AG20443 (cell line): ENCODE measurements around the gene CD82.

Experiments
- DNase-seq: peaks from one replicate; pipeline ENCODE4 v3.0.0; 2012; ENCODE audit warnings: low spot score, mixed read lengths

CD82 gene, protein sequence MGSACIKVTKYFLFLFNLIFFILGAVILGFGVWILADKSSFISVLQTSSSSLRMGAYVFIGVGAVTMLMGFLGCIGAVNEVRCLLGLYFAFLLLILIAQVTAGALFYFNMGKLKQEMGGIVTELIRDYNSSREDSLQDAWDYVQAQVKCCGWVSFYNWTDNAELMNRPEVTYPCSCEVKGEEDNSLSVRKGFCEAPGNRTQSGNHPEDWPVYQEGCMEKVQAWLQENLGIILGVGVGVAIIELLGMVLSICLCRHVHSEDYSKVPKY

DNA sequence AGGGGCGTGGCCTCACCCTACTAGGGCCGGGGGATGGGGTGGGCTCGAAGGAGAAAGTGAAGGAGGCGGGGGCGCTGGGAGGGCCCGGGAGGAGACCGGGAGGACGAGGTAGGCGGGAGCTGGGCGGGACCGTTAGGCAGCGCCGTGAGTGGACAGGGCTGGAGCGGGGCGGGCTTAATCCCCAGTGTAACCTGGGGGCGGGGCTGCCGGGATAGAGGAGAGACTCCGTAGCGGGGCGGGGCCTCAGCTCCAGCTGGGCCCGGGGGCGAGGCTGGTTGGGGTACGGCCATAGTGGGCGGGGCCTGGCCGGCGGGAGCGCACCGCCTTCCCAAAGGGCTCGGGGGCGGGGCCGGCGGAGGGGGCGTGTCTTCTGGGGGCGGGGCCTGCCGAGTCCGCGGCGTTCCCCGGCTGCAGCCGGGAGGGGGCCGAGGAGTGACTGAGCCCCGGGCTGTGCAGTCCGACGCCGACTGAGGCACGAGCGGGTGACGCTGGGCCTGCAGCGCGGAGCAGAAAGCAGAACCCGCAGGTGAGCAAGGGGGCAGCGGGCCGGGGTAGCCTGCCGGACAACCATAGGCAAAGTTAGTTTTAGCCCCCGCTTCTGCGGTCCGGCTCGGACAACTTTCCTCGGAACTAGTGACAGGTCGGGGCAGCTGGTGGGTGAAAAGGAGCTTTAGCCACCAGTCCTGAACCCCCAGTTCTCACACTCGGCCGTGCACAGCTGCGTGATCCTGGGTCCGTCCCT is at the start of gene CD82:
Gene CD82 (plus strand): TSS at position 453 of the 742 bp plus-strand sequence. CDS start 29,000 bp downstream, outside the sequence.
- peak; percentile 99 for DNase-seq

DNA sequence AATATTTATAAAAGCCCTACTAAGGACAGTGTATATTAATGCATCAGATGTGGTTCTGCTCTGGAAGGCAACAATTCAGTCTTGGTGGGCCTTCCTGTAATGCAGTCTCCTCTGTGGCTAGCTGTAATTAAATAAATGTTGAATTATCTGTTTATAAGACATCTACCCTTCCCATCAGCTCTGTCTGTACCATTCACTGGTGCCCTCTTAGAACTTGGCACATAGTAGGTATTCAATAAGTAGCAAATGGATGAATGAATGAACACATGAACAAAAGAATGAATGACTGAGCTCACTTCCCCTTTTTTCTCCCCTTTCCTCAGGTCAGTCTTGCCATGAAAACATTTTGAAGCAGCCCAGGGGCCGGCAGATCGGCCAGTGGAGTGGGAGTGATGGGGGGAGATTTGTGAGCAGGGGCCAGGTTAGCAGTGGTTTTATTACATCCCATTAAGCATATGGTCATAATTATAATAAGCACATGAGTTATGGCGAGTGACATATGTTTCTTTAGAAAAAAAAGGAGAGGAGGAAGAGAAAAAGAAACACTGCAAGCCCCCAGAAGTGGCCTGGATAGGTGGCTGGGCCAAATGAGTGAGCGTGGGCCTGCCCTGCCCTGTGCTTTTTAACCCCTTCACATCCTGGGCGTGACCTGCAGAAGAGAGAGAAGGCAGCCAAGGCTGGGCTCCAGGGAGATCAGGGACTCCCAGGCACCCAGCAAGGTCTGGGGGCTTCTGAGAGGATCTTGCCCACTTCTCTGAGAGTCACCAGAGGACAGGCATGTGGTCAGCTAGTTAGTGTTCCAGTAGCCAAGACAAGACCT is 48.6 kb upstream of the CD82 start:
- no peak for DNase-seq

DNA sequence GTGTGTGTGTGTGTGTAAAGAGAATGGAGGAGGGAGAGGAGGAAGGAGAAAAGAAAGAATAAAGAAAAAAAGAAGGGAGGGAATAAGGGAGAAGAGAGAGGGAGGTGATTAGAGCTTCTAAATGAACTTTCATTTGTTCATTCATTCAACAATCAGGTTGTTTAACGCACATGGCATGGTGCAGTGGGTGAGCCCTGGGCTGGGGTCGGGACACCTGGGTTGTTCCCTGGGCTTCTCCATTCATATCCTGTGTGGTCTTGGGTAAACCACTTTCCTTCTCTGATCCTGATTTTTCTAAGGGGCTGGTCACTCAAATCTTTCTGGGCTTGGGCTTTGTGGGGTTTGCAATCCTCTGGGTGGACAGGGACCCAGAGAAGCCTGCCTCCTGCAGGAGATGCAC is 47.9 kb upstream of the CD82 start:
- DNase-seq, result no peak

DNA sequence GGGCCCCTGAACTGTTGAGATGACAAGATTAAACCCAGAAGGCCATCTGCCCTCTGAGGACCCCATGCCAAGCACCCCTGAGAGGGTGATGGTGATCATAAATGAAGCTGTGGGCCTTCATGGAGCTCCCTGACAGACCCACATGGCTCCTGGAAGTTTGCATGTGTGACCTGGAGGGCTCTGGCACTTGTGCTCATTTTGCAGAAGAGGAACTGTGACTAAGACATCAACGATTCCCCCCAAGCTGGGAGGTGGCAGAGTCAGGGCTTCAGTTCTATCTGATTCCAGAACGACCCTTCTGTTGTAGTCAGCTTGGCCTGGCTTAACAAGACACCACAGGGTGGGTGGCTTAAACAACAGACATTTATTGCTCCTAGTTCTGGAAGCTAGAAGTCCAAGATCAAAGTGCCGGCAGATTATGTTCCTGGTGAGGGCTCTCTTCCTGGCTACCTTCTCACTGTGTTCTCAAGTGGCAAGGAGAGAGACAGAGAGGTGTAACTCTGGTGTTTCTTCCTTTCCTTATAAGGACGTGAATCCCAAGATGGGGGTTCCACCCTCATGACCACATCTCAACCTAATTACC is 46.4 kb upstream of the CD82 start:
- DNase-seq, result no peak

DNA sequence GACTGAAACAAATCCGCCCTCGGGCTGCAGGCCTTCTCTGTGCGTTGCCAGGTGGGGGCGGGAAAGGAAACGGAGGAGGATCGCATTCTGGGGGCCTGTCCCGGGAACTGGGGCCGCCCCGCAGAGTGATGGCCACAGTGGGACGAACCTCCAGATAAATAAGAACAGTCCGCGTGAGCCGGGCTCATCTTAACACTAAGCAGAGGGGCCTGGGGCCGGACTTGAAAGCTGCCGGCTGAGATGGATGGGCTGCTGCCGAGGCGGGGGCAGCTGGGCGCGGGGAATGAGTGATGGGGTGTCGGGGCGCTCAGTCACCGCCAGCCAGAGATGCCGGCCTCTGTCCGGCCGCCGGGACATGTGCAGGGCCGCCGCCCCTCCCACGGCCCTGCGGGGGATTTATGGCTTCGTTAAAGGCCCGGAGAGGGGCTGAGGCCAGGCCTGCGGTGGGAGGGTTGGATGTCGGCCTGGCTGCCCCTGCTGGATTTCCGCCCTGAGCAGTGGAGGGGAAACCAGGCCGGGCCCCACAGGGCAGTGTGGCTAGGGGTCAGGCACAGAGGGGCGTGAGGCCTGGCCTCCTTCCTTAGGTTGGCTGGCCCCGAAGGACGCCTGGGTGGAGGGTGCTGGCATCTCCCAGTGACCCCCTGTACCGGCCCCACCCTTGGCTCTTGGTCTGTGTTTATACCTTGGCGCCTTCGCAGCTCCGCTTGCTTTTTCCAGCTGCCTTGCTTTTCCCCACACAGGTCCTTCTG is 45.3 kb upstream of the CD82 start:
- DNase-seq, result no peak

DNA sequence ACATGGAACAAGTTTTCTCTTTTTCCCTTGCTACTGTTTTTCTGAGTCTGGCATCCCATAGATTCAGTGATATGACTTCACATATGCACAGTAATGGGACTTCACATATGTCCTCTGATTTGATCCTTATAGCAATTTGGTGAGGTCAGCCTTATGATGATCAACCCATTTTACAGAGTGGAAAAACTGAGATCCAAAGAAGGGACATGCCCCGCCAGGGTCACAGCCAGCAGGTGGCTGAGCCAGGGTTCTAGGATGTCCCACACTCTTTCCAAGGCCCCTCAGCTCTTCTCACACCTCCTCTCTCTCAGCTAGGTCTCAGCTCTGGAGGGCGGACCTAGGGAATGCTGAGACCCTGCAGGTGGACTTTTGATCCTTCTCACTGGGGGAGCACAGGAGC is 44.3 kb upstream of the CD82 start:
- no peak for DNase-seq

DNA sequence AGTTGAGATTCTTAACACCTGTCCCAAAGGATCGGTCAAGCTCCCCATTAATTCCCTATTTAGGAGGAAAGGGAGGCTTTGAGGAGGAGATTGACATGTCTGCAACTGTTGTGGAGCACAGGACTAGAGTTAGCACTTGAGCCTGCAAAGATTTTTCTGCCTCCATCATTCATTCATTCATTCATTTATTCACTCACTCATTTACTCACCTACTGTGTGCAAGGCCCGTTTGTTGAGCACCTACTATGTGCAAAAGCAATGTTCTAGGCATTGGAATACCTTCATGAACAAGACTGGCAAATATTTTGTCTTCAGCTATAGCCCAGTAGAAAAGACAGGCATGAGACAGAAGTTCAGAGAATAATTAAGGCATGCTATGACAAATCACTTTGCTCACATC is 43.2 kb upstream of the CD82 start:
- DNase-seq, result no peak

DNA sequence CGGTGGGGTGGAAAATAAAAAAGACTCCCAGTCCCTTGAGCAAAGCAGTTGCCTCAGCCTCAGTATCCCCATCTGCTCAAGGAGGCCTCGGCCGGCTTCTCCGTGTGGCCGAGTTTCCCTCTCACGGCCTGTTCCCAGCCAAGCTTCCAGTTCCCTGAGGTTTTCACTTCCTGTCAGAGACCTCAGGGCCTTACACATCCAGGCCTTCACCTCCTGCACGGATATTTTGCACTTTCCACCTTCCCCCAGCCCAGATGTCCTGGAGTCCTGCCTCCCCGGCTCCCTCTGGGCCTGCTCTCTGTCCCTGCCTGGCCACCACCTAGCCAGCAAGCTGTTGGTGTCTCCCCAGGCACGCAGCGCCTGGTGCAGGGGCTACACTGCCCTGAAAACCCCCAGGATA is 41.1 kb upstream of the CD82 start:
- no peak for DNase-seq

DNA sequence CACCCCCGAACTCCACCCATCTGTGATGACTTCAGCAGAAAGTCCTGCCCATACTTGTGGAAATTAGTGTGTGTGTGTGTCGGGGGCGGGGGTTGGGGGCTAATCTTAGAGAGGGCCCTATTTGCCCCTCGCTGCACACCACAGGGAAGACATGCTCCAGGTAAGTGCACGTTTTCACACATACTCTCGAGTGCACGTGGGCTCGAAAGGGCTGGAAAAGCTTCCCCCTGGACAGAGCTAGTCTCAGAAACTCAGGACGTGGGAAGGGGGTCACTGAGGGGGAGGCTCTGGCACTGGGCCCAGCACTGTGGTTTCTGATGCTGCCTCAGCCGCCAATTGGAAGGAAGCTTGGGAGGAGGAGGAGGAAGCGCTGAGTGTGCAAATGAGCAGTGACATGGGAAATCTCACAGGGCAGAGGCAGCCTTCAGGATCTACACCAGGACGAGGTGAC is 40.7 kb upstream of the CD82 start:
- DNase-seq, result no peak

DNA sequence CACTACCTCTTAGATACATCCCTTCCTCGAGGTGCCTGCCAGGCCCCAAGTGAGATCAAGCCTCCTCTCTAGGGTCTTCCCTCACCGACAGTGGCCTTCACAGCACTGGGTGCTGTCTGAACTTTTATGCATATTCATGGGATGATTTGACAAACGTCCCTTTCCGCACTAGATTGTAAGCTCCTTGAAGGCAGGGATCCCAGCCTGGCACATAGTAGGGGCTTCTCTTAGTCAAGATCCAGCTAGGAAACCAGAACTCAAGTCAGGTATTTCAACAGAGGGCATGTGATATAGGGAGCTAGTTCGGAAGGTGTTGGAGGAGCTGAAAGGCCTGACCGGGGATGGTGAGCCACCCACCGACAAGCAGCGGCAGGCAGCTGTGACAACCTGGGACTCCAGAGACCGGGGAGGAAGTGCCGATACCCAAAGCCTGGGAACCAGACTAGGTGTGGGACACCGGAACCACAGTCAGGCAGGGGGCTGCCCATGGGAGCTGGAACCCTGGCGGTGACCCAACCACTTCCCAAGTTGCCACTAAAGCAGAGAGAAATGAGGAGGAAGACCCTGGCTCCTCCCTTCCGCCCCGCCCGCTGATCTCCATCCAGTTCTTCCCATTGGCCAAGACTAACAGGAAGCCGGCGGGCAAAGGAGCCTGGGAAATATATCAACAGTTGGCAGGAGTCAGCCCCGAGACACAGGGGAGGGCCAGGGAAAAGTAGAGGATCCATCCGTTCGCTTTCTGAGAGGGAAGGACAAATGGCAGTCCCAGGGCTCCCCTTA is 39.8 kb upstream of the CD82 start:
- no peak for DNase-seq

DNA sequence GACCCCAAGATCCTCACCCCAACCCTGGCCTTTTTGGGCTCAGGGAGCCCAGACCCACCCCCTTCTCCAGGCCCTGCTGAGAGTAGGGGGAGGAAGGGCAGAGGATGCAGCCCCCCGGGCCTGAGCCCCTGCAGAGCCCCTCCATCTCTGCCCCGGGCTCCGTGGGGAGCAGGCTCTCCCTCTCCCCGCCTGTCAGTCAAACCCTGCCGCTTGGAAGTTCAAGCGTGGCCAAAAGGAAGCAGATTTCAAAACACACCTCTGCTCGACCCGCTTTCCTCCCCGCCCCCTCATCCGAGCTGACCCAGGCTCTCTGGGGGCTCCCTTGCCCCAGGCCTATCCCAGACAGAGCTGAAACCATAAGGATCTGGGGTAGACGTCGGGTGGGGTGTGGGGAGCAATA is 39.0 kb upstream of the CD82 start:
- no peak for DNase-seq

DNA sequence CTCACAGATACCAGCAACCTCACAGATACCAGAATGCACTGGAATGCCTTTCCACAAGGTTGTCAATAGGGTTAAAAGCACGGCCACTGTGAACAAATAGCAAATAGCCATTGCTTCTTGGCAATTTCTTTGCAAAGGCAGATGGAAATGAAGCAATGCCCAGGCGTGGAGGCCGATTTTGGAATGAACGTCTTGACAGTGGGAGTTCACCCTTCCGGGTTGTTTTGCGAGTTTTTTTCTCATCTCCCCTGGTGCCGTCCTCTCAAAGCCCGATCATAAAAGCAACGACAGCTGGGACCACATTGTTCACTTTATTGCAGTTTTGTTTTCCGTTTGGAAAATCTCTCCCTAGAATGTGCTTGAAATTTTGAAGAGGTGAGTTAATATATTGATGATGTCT is 38.0 kb upstream of the CD82 start:
- no peak for DNase-seq

DNA sequence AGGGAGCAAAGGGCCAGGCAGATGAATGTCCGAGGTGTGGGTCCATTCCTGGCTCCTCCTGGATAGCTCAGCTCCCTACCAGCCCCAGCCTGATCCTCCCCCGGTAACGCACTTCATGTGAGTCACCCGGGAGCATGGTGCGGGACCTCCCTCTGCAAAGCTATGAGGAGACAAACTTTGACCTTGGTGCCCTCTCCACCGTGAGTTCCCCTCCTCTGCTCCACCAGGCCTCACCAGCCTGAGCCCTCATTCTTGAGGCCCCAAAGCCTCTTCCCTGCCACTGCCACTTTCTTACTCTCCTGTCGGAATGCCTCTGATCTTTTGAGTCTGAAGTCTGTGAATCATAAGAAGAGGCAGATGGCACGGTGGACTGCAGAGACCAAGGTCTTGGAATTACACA is 37.4 kb upstream of the CD82 start:
- no peak for DNase-seq

DNA sequence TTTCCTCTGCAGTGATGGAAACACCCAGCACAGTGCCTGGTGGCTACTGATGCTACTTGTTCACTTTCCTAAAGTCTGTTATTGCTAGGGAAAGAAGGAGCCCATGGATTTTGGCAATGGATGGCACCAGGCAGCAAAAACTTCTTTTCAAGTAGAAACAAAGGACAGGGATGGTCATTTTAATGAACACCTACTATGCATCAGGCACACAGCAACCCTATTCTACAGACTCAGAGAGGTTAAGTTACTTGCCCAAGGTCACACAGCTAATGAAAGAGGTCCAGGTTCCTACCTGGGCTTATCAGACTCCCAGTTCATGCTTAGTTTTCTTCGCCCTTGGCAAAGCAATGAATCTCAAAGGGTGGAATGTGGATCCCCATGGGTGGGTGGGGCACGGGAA is 36.9 kb upstream of the CD82 start:
- no peak for DNase-seq

DNA sequence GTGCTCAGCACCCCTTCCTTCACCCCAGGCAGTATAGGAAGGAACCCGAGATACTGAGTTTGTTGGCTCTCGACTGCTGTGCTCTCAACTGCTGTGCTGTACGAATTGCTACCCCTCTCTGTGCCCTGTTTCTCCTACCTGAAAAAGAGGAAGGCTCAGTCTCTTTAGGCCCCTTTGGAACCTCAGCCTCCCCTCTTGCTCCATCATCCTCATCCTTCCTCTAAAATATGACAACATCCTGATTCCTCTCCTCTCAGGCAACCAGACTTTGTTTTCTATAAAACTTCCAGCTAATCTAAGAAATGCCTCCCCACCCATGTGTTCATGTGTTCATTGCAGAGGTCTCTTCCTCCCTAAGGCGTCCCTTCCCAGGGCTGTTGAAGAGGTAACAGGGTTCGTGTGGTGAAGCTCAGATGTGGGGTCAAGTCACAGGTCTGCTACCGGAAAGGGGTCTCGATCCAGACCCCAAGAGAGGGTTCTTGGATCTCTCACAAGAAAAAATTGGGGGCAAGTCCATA is 35.5 kb upstream of the CD82 start:
- no peak for DNase-seq

DNA sequence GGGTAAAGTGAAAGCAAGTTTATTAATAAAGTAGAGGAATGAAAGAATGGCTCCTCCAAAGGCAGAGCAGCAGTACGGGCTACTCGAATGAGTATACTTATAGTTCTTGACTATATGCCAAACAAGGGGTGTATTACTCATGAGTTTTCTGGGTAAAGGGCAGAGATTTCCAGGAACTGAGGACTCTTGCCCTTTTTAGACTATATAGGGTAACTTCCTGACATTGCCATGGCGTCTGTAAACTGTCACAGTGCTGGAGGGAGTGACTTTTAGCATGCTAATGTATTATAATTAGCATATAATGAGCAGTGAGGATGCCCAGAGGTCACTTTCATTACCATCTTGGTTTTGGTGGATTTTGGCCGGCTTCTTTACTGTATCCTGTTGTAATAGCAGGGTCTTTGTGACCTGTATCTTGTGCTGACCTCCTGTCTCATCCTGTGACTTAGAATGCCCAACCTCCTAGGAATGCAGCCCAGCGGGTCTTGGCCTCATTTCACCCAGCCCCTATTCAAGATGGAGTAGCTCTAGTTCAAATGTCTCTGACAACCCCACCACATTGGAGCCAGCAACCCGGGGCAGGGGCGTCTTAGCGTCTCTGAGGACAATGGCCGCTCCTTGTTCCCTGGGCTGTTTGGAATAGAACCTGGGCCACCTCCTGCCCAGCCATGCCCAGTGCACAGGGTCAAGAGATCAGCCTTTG is 34.9 kb upstream of the CD82 start:
- no peak for DNase-seq

DNA sequence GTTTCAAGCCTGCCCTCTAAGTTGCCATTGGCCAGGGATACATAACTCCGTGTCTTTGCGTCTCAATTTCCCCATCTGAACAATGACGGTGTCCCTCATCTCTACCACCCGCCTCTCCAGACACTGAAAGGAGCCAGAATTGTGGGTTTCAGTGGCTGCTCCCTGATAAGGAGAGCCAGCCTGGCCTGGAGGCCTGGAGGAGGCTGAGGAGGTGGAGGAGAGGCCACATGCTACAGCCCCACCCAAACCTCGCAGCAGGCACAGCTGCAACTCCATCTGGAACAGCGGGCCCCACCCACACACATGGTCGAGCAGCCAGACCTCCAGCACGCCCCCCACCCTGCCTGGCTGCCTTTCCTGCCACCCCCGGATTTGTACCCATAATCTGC is 34.4 kb upstream of the CD82 start:
- no peak for DNase-seq

DNA sequence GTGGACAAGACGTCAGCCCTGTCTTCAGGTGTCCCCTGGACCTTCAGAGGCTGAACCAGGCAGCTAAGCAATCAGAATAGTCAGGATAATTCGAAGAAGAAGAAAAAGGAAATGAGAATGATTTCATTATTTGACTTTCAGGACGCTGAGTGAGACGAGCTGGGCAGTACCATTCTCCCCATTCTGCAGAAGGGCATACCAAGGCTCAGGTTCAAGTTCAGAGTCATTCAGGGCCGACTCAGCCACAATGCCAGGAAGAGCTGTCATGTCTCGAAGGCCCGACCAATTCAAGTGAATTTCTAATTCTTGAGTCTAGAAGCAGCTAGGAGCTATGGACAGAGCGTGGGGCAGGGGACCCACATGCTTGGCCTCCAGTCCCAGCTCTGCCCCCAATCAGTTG is 33.8 kb upstream of the CD82 start:
- no peak for DNase-seq

DNA sequence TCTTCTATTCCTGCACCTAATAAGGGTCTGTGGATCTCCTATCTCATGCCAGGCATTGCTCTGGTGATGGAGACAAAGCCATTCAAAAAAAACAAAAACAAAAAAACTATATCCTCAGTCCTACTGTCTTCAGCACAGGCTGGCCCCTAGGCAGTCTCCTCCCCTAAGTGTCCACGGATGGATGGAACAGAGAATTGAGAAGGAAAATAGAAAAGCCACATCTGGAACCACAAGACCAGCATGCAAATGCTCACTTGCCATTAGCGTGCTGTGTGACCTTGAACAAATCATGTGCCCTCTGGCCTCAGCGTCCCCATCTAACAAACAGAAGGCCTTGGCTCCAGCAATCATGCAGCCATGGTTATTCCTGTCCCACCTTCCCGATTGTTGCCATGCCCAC is 32.7 kb upstream of the CD82 start:
- no peak for DNase-seq
